ENCODE measurements around the gene ITGB7. TPM values are rescaled to one million over a fixed set of nuclear protein-coding genes. Genes with fewer than 3 reads are reported as not detected.

The ITGB7 gene
- total RNA-seq, 2 experiments from 2014 or later = 166 to 180 TPM

DNA sequence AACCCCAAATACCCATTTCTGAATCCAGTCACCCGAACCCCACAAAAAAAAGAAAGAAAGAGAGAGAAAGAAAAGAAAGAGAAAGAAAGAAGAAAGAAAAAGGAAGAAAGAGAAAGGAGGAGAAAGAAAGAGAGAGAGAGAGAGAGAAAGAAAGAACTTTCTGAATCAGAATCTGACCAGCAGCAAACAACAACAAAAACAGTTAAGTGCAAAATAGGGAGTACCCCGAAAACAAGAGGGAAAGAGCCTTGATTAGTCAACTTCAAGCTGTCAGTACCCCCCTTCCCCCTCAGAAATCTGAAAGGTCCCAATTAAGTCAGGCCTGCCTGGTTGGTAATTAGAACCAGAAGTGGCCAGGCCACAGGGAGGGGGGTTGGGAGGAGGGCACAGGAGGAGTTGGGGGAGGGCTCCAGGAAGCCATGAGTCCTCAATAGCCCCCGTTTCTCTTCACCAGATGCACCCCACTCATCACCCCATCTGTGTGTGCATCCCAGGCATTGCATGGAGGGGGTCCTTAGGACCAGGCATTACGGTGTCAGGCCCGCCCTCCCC lies 15.2 kb upstream of the ITGB7 start:
- POLR2A ChIA-PET = interaction anchor here (0.7 to 1.5 kb wide), 4 partner anchors 9 to 73 kb away, joined by 3 to 5 read pairs (median 4); partner anchors contain the start of gene PFDN5
- H3K4me3 ChIP-seq (ENCODE audit: low read length) = peak overlapping the region; percentile 77

DNA sequence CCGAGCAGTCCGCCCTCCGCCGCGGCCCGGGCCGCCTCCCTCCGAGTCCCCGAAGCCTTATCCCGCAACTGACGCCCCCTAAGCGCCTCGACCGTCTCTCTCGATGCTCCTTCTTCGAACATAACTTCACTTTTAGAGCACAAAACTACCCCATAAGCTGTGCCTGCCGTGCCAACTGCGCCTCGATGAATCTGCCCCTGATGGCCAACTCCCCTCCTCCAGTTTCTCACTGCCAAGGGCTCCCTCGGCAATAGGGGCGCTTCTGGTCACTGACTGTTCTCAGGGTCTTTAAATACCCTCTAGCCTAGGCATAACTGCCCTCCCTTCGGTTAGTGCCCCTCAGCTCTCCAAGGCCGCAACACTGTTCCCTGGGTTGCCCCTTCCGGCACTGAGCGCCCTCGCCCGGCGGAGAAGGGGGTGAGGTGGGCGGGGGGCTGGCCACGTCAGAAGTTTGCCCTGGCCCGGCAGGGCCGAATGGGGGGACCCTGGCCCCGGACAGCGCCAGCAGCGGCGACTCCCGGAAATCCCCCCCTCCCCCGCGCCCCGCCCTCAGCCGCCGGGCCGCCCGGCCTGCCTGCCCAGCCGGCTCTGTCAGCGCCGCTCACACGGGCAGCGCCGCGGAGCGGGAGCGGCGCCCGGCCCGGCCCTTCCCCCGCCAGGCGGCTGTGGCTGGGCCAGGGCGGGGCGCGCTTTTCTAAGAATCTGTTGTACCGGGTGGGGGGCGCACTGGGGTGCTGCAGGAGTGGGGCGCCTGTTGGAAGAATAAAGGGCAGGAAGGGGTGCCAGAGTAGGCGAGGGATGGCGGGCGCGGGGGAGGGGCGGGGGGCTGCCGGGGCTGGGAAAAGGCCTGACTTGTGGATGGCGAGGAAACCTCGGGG lies 14.4 kb upstream of the ITGB7 start:
- Mint-ChIP-seq H3K4me1 (ENCODE audit: low read depth) (peaks cover 83% of the 10 kb centered on the region), H3K4me3 (peak overlapping the region; percentile 100), H3K27ac (peak overlapping the region; percentile 90), H3K36me3 (ENCODE audit: low read depth) (peaks cover 22% of the 10 kb centered on the region), H3K27me3 (no peaks in the 10 kb centered on the region), H3K9me3 (no peaks in the 10 kb centered on the region)
- Histone ChIP-seq H3K36me3 (ENCODE audit: insufficient read depth, low read length) (peaks cover 1% of the 10 kb centered on the region), H3K4me3 (ENCODE audit: low read length) (peak overlapping the region; percentile 77), H3K27ac (ENCODE audit: low read depth in 1 of 2, low read length in 2 of 2) (peak overlapping the region; percentile 92 to 96), H3K4me1 (ENCODE audit: insufficient read depth, low read length) (peaks cover 80% of the 10 kb centered on the region), H3K27me3 (ENCODE audit: control insufficient read depth in 1 of 2, insufficient read depth in 2 of 2, low read length in 2 of 2) (no peaks in the 10 kb centered on the region), H3K9me3 (ENCODE audit: control insufficient read depth in 1 of 2, insufficient read depth in 1 of 2, low read length in 2 of 2) (no peaks in the 10 kb centered on the region)
- intact Hi-C loops (cut with DNase I, micrococcal nuclease) = loop anchor here in 1 of 2 experiments (1.0 to 5.0 kb wide), 3 partner anchors 11 to 46 kb away; partner anchors contain the start of genes CSAD, ESPL1, RARG and ZNF740
- ChIA-PET CTCF (interaction anchor here (0.6 to 8.3 kb wide), 3 partner anchors 30 to 1030 kb away, joined by 3 to 68 read pairs (median 19); partner anchors contain the start of gene ESPL1), POLR2A (interaction anchor here (0.8 to 5.6 kb wide), 12 partner anchors 11 to 158 kb away, joined by 3 to 43 read pairs (median 24); partner anchors contain the start of genes AAAS, CSAD, ESPL1 and ITGB7)
- TF ChIP-seq, protein P1, sequence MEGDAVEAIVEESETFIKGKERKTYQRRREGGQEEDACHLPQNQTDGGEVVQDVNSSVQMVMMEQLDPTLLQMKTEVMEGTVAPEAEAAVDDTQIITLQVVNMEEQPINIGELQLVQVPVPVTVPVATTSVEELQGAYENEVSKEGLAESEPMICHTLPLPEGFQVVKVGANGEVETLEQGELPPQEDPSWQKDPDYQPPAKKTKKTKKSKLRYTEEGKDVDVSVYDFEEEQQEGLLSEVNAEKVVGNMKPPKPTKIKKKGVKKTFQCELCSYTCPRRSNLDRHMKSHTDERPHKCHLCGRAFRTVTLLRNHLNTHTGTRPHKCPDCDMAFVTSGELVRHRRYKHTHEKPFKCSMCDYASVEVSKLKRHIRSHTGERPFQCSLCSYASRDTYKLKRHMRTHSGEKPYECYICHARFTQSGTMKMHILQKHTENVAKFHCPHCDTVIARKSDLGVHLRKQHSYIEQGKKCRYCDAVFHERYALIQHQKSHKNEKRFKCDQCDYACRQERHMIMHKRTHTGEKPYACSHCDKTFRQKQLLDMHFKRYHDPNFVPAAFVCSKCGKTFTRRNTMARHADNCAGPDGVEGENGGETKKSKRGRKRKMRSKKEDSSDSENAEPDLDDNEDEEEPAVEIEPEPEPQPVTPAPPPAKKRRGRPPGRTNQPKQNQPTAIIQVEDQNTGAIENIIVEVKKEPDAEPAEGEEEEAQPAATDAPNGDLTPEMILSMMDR (IDR thresholded peaks at IDR 0.05) = no peak
- peak in 11 of 14 experiments; percentile 25 to 75 (median 44) for DNase-seq
- ATAC-seq (ENCODE audit: poor library complexity) = no peak

More for the DNA sequence above, 15.2 kb upstream of the ITGB7 start:
- no peaks in the 10 kb centered on the region for H3K27me3 ChIP-seq (ENCODE audit: control insufficient read depth in 1 of 2, insufficient read depth in 2 of 2, low read length in 2 of 2)
- H3K36me3 ChIP-seq (ENCODE audit: insufficient read depth, low read length) = peaks cover 7% of the 10 kb centered on the region
- TF ChIP-seq, protein P1 (IDR thresholded peaks at IDR 0.05) = no peak
- H3K27ac ChIP-seq (ENCODE audit: low read depth in 1 of 2, low read length in 2 of 2) = peak overlapping the region; percentile 64 to 68
- no peaks in the 10 kb centered on the region for H3K9me3 ChIP-seq (ENCODE audit: control insufficient read depth in 1 of 2, insufficient read depth in 1 of 2, low read length in 2 of 2)
- CTCF ChIA-PET = no interaction called here
- peak overlapping the region; percentile 82 for H3K27ac Mint-ChIP-seq
- H3K4me1 Mint-ChIP-seq (ENCODE audit: low read depth) = peaks cover 82% of the 10 kb centered on the region
- intact Hi-C loops (cut with DNase I, micrococcal nuclease) = loop anchor here in 1 of 2 experiments (1.0 to 5.0 kb wide), 3 partner anchors 10 to 45 kb away; partner anchors contain the start of genes CSAD, ESPL1, RARG and ZNF740
- H3K9me3 Mint-ChIP-seq = no peaks in the 10 kb centered on the region
- peaks cover 78% of the 10 kb centered on the region for H3K4me1 ChIP-seq (ENCODE audit: insufficient read depth, low read length)
- DNase-seq (no peak), ATAC-seq (ENCODE audit: poor library complexity) (no peak)
- H3K4me3 Mint-ChIP-seq = peak overlapping the region; percentile 78
- peaks cover 22% of the 10 kb centered on the region for H3K36me3 Mint-ChIP-seq (ENCODE audit: low read depth)
- H3K27me3 Mint-ChIP-seq = no peaks in the 10 kb centered on the region

DNA sequence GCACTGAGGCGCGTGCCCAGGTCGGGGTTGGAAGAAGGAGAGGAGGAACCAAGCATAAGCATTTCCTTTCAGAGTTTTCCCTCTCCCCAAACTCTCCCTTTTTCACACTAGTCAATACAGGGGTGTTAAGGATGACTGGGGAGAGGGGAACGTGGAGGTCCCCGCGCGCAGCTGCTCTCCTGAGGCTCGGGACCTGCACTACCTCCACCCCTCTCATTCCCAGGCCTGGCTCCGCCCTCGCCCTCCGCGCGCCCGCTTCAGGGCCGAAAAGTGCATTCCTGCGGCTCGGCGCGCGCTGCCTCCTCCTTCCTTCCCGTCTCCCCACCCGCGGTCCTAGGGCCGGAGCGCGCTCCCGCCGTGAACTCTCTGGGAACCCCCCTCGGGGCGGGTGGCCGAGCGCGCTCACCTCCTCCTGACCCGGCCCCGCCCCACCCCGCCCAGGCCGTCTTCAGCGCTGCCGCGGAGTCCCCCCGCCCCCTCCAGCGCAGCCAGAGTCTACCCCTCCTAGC lies 13.7 kb upstream of the ITGB7 start:
- peaks cover 84% of the 10 kb centered on the region for H3K4me1 ChIP-seq (ENCODE audit: insufficient read depth, low read length)
- H3K9me3 Mint-ChIP-seq = no peaks in the 10 kb centered on the region
- peaks cover 86% of the 10 kb centered on the region for H3K4me1 Mint-ChIP-seq (ENCODE audit: low read depth)
- H3K27me3 ChIP-seq (ENCODE audit: control insufficient read depth in 1 of 2, insufficient read depth in 2 of 2, low read length in 2 of 2) = no peaks in the 10 kb centered on the region
- H3K9me3 ChIP-seq (ENCODE audit: control insufficient read depth in 1 of 2, insufficient read depth in 1 of 2, low read length in 2 of 2) = no peaks in the 10 kb centered on the region
- DNase-seq (peak; percentile 51 to 94 (median 70)), ATAC-seq (ENCODE audit: poor library complexity) (peak; percentile 47)
- ChIA-PET POLR2A (interaction anchor here (0.7 to 5.6 kb wide), 22 partner anchors 9 to 280 kb away, joined by 3 to 43 read pairs (median 9); partner anchors contain the start of genes AAAS, CSAD, ESPL1 and ITGB7), CTCF (interaction anchor here (0.6 to 8.3 kb wide), 5 partner anchors 11 to 1031 kb away, joined by 3 to 68 read pairs (median 5); partner anchors contain the start of genes AAAS and ESPL1)
- peak overlapping the region; percentile 90 for H3K27ac Mint-ChIP-seq
- H3K36me3 ChIP-seq (ENCODE audit: insufficient read depth, low read length) = peaks cover 4% of the 10 kb centered on the region
- TF ChIP-seq, protein P1 (IDR thresholded peaks at IDR 0.05) = no peak
- intact Hi-C loops (cut with DNase I, micrococcal nuclease) = loop anchor here (1.0 to 5.0 kb wide), 3 partner anchors 38 to 47 kb away; partner anchors contain the start of genes CSAD (in 2 of the 2), ZNF740 (in 2 of the 2) and ESPL1 (in 1 of the 2)
- peak overlapping the region; percentile 92 to 96 for H3K27ac ChIP-seq (ENCODE audit: low read depth in 1 of 2, low read length in 2 of 2)
- peak overlapping the region; percentile 100 for H3K4me3 Mint-ChIP-seq
- H3K36me3 Mint-ChIP-seq (ENCODE audit: low read depth) = peaks cover 27% of the 10 kb centered on the region
- no peaks in the 10 kb centered on the region for H3K27me3 Mint-ChIP-seq
- peak overlapping the region; percentile 77 for H3K4me3 ChIP-seq (ENCODE audit: low read length)

All from CD4-positive, alpha-beta T cell (primary cell).